Islet precursor cell (in vitro differentiated cells): ENCODE measurements around the gene GFOD1.
"Not testable (repeated sequence)": the region's sequence is repeated elsewhere in the genome, so short reads cannot be mapped to it uniquely, and the experiment has no call there.

Experiments
- DNase-seq: peaks from one replicate; pipeline ENCODE4 v3.0.0-alpha.2; 2018

The GFOD1 gene

DNA sequence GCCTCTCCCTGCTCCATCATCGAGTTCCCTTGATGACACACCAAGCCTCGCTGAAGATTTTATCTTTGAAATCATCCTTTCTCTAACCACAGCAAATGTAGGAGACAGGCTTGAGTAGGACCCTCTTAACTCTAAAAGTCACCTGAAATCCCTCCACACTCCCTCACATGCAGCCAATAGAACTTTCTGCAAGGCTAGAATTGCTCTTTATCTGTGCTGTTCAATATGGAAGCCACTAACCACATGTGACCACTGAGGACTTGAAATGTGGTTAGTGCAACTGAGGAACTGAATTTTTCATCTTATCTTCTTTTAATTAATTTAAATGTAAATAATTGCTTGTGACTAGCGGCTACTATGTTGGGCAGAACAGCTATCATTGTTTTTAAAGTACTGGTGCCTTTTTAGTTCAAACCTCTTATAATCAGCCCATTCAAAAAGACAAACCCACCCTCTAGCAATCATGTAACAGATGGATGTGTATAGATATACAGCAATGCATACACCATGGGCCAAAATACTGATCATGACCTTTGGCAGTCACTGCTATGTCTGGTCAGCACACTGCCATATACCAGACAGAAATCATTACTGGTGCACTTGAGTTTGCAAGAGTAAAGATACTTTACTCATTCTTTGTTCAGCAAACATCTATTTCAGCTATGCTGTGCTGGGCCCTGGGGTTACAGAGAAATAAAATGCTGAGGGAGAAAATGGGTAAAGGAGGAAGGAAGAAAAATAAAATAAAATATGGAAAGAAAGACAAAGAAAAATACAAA, 50.0 kb downstream of the GFOD1 start:
- DNase-seq, result no peak

GRCh38 chr6:13436399-13437217, 50.8 kb downstream of the GFOD1 start:
- DNase-seq, result no peak

DNA sequence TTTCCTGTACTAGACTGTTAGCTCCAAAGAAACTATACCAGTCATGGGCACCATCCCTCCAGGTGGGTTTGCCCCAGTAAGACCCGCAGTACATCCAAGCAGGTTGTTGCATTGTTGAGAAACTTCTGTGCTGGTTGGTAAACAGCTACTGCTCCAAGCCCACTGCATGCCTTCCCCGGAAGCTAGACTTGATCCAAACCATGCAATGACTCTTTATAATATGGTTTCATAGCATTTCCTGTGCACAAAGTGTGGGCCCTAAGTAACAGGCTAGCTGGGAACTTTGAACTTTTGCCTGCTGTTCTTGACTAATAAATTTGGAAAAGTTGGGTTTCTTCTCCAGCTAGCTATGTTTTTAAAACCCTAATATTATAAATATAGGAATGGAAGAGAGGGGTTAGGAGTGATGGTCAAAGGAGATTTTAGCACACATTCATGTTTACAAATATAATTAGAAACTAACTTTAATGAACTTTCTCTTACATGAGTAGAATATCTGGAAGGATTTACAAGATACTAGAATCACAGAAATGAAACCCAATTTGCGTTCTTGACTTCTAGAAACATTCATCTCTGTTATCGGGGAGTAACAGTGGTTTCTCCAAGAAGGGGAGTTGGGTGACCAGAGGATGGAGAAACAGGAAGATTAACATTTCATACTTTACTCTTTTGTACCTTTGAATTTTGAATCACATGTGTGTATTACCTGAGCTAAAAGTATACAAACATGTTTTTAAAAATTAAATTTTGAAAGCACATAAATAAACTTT, 51.7 kb downstream of the GFOD1 start:
- no peak for DNase-seq

- no peak for DNase-seq
Measured at GRCh38 chr6:13434777-13435176, 52.6 kb downstream of the GFOD1 start.

- not testable (repeated sequence) for DNase-seq
Measured at GRCh38 chr6:13434135-13434775, 53.1 kb downstream of the GFOD1 start.

GRCh38 chr6:13433709-13434121, 53.7 kb downstream of the GFOD1 start:
- DNase-seq, result no peak

DNA sequence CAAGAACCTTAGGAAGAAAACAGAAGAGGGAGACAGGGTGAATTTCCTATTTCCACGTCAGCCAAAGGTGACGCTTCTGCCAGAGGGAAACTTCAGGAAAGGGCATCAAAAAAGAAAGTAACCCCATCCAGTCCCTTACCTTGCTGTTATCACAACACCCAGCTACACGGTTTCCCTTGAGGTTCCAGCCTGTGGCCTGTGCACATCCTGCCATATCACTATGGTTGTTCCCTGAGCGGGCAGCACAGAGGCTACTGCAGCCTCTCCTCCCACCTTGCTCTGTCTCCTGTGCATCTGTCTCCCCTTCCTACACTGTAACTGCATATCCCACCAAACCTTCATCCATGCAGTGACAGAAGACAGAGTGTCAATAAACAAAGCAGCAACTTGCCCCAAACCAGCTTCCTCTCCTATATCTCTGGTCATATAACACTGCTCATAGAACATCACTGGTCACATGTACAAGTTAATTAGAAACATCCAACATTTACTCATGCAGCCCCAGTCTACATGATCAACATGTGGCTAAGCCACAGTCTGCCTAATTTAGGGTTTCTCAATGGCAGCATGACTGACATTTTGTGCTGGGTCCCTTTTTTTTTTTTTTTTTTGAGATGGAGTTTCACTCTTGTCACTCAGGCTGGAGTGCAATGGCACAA, 54.7 kb downstream of the GFOD1 start:
- DNase-seq, result no peak

GRCh38 chr6:13431861-13432465, 55.4 kb downstream of the GFOD1 start:
- DNase-seq, result no peak

- no peak for DNase-seq
Measured at GRCh38 chr6:13431059-13431656, 56.2 kb downstream of the GFOD1 start.

- DNase-seq, result no peak
Measured at GRCh38 chr6:13429406-13429753, 58.0 kb downstream of the GFOD1 start.

DNA sequence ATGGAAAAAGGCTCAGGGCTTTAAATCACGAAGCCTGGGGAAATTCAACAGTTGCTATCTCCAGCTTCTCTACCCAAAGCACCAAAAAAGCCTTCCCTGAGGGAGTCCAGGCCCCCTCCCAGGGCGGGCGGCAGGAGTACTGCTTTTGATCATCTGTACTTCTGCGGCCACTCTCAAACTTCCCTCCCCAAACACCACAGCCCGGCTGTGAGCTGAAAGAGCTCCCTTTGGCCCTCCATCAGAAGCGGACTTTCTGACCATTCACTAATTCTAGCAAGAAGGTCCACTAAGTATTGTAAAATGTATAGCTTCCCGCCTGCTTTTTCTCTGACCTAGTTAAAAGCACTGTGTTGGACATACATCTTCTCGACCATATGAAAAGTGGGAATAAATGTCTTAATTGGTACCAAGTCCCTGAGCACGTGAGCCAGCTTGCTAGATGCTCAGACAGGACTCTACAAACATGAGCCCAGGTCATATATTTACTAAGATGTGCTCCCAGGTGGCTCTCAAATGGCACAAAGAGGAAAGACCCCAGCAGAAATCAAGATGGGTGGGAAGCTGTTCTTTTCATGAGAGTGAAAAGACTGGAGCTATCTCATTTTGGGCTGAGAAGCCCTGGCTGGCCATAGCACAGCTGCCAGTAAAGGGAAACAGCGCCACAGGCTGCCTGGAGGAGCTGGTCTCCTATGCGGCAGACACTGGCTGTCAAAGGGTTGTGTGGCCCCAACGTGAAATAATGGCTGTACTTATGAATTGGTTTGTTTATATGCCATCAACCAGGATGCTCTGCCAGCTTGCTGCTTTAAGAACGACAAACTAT, 58.6 kb downstream of the GFOD1 start:
- no peak for DNase-seq

DNA sequence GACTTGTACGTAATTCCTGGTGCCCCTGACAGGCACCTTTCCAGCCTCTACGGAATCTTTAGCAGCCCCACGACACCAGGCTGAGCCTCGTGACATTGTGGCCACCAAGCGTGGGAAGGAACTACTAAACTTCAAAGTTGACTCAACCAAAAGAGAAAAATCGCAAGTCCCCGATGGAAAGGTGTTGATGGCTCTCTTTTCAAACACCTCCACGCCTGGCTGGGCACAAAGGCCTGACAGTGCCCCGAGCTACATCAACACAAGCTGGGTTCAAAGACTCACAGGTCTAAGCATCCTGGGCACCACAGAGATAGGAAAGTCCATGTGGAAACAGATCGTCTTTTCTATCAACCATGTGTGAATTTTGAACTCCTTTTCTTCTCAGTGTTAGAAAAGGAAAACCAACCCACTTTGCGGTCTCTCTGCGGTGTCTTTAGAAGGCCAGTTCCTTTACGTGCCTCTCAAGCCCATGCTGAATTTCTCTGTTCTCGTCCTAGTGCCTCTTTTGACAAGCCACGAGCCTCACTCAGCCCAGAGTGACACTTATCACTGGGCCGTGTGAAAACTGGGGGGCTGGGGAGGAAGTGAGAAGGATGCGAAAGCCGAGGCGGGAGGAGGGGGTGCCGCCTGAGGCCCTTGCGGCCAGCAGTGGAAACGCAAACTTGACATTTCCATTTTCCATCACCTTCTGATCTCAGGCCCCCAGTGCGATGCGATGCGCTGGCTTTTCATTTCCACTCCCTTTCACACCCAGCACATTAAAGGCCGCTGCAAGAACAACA, 59.4 kb downstream of the GFOD1 start:
- no peak for DNase-seq

DNA sequence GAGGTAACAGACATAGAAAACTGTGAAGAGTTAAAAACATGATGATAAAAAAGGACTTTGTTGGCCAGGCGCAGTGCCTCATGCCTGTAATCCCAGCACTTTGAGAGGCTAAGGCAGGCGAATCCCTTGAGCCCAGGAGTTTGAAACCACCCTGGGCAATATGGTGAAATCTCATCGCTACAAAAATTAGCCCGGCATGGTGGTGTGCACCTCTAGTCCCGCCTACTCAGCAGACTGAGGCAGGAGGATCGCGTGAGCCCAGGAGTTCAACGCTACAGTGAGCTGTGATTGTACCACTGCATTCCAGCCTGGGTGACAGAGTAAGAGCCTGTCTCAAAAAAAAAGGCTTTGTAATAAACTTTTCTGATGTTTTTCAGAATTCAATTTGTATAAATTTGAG, 60.1 kb downstream of the GFOD1 start:
- DNase-seq, result peak; percentile 43

GRCh38 chr6:13425943-13426931, 61.2 kb downstream of the GFOD1 start:
- peak; percentile 90 for DNase-seq

- DNase-seq, result peak; percentile 27
Measured at GRCh38 chr6:13425270-13425873, 62.0 kb downstream of the GFOD1 start.

- peak; percentile 22 for DNase-seq
Measured at GRCh38 chr6:13423252-13423651, 64.1 kb downstream of the GFOD1 start.

DNA sequence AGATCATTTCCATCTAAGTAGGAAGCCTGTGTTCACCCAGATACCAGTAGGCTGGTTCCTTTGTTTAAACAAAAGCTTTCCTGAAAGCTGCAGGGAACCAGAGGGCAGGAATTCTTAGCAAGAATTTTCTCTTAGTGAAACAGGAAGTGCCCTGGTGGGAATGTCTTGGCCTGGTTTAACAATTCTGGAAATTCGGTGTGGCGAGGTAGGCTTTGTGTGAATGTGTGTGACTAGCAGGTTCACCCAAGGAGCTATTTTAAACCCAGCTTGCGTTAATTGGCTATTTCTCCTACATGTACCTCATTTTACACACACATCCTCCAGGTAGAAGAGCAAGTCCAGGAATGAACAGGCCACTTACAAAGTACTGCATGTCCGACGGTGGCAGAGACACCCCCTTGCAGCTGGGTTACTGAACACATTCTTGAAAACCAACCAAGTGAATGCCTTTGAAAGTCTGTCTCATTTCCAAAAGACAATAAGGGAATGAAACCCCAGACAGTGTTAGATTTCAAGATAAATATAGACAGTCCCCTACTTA, 64.6 kb downstream of the GFOD1 start:
- peak; percentile 76 for DNase-seq
